Measurements from ENCODE around the gene ZNF691. TPM values are rescaled to one million over a fixed set of nuclear protein-coding genes. Genes with fewer than 3 reads are reported as not detected.
"Not testable (repeated sequence)": the region's sequence is repeated elsewhere in the genome, so short reads cannot be mapped to it uniquely, and the experiment has no call there.

ZNF691 gene
- total RNA-seq, 1 donor from 2014 or later = 18.8 TPM

GRCh38 chr1:42806171-42806570 is 40.2 kb upstream of the ZNF691 start:
- no peaks in the 10 kb centered on the region for H3K27me3 Mint-ChIP-seq
- TF ChIP-seq CTCF (IDR thresholded peaks at IDR 0.05; ENCODE audit: unreplicated experiment) = no peak
- DNase-seq (ENCODE audit: low spot score, unreplicated experiment) = no peak
- H3K9me3 Mint-ChIP-seq (ENCODE audit: low read depth) = peaks cover 6% of the 10 kb centered on the region
- H3K4me3 Mint-ChIP-seq (ENCODE audit: low read depth) = no peak overlapping the region
- no peak overlapping the region for H3K27ac Mint-ChIP-seq
- no peaks in the 10 kb centered on the region for H3K4me1 Mint-ChIP-seq (ENCODE audit: low read depth)
- peaks cover 29% of the 10 kb centered on the region for H3K36me3 Mint-ChIP-seq (ENCODE audit: insufficient read depth)

- peaks cover 6% of the 10 kb centered on the region for H3K9me3 Mint-ChIP-seq (ENCODE audit: low read depth)
- H3K27ac Mint-ChIP-seq = no peak overlapping the region
- no peak overlapping the region for H3K4me3 Mint-ChIP-seq (ENCODE audit: low read depth)
- H3K4me1 Mint-ChIP-seq (ENCODE audit: low read depth) = no peaks in the 10 kb centered on the region
- H3K27me3 Mint-ChIP-seq = no peaks in the 10 kb centered on the region
- TF ChIP-seq CTCF (IDR thresholded peaks at IDR 0.05; ENCODE audit: unreplicated experiment) = no peak
- H3K36me3 Mint-ChIP-seq (ENCODE audit: insufficient read depth) = peaks cover 32% of the 10 kb centered on the region
- no peak for DNase-seq (ENCODE audit: low spot score, unreplicated experiment)
Measured at GRCh38 chr1:42806593-42806992, 39.8 kb upstream of the ZNF691 start.

- peaks cover 6% of the 10 kb centered on the region for H3K9me3 Mint-ChIP-seq (ENCODE audit: low read depth)
- no peak for DNase-seq (ENCODE audit: low spot score, unreplicated experiment)
- peaks cover 33% of the 10 kb centered on the region for H3K36me3 Mint-ChIP-seq (ENCODE audit: insufficient read depth)
- no peak overlapping the region for H3K27ac Mint-ChIP-seq
- H3K4me3 Mint-ChIP-seq (ENCODE audit: low read depth) = no peak overlapping the region
- no peaks in the 10 kb centered on the region for H3K27me3 Mint-ChIP-seq
- H3K4me1 Mint-ChIP-seq (ENCODE audit: low read depth) = no peaks in the 10 kb centered on the region
- TF ChIP-seq CTCF (IDR thresholded peaks at IDR 0.05; ENCODE audit: unreplicated experiment) = no peak
Measured at GRCh38 chr1:42807056-42807668, 39.3 kb upstream of the ZNF691 start.

- not testable (repeated sequence) for H3K27me3 Mint-ChIP-seq; DNase-seq (ENCODE audit: low spot score, unreplicated experiment); H3K27ac Mint-ChIP-seq; H3K9me3 Mint-ChIP-seq (ENCODE audit: low read depth); H3K4me1 Mint-ChIP-seq (ENCODE audit: low read depth)
- Mint-ChIP-seq H3K4me3 (ENCODE audit: low read depth) (peak overlapping the region; percentile 42), H3K36me3 (ENCODE audit: insufficient read depth) (peaks cover 18% of the 10 kb centered on the region)
Measured at GRCh38 chr1:42814815-42815214, 31.6 kb upstream of the ZNF691 start.

GRCh38 chr1:42815941-42816584 is 30.4 kb upstream of the ZNF691 start:
- Mint-ChIP-seq H3K27ac (peak overlapping the region; percentile 97), H3K4me1 (ENCODE audit: low read depth) (peaks cover 9% of the 10 kb centered on the region), H3K4me3 (ENCODE audit: low read depth) (peak overlapping the region; percentile 84), H3K36me3 (ENCODE audit: insufficient read depth) (peaks cover 16% of the 10 kb centered on the region), H3K27me3 (no peaks in the 10 kb centered on the region), H3K9me3 (ENCODE audit: low read depth) (no peaks in the 10 kb centered on the region)
- DNase-seq (ENCODE audit: low spot score, unreplicated experiment) = no peak
- no peak for TF ChIP-seq CTCF (IDR thresholded peaks at IDR 0.05; ENCODE audit: unreplicated experiment)
